Tibial artery (tissue), 4 donors: ENCODE data around the gene RAPGEF4.

Experiments used
- DNase-seq, 2 donors: peaks; one replicate each; pipeline ENCODE4 v3.0.0-alpha.2; 2019
- H3K27ac ChIP-seq, 2 donors: fragments of 200-600 bp; sonication (generic) in 1 of 2; 1 replicate in 1 of 2; 2 replicates in 1 of 2; pipeline ENCODE4 v1.5.1; 2018 to 2019; ENCODE audit warnings: mild to moderate bottlenecking in 1 of 2
- H3K27me3 ChIP-seq, 2 donors: fragments of 200-600 bp; sonication (generic) in 1 of 2; one replicate each; pipeline versions ENCODE4 v1.5.1 to v1.6.0; 2016 to 2019
- H3K36me3 ChIP-seq, 3 donors: fragments of 200-600 bp; sonication (generic) in 2 of 3; one replicate each; pipeline ENCODE4 v1.5.1; 2016 to 2019; ENCODE audit warnings: mild to moderate bottlenecking in 2 of 3
- H3K4me1 ChIP-seq, 4 donors: fragments of 200-600 bp; sonication (generic) in 2 of 4; 1 replicate in 3 of 4; 2 replicates in 1 of 4; pipeline ENCODE4 v1.5.1; 2016 to 2019
- H3K4me3 ChIP-seq, 2 donors: fragments of 200-600 bp; sonication (generic) in 1 of 2; 1 replicate in 1 of 2; 2 replicates in 1 of 2; pipeline ENCODE4 v1.5.1; 2018 to 2019; ENCODE audit warnings: mild to moderate bottlenecking in 2 of 2
- H3K9me3 ChIP-seq, 3 donors: fragments of 200-600 bp; sonication (generic) in 1 of 3; one replicate each; pipeline ENCODE4 v1.5.1; 2016 to 2019
- CTCF ChIP-seq, 2 experiments: fragments of 200-600 bp in 1 of 2; fragments of 450-650 bp in 1 of 2; IDR thresholded peaks; one replicate each; pipeline ENCODE4 v1.5.1; 2017 to 2019; ENCODE audit warnings: antibody characterized with exemption in 2 of 2, mild to moderate bottlenecking in 1 of 2, moderate library complexity in 1 of 2
- intact Hi-C: fragments of 100-400 bp; cut with DNase I; formaldehyde crosslinking; loops from one replicate; pipeline ENCODE4 v1.15.0; 2023; ENCODE audit warnings: low total_unique reads

Gene RAPGEF4

DNA sequence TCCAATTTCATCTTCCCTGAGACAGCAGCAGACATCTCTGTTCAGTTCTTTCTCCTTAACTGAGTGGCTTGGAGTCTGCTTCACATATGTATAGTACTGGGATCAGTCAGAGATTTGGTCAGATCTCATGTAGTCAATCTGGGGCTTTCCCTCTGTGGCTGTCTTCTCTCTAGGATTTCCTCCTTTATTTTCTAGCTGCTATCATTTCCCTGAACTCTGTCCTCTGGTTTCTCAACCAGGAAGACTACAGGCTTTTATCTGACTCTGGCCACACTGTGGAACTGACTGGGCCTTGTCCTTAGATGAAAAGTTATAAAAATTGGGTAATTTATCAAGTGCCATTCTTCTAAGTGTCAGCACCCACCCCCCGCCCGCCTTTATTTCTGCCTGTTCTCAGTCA, 121.0 kb downstream of the RAPGEF4 start:
- intact Hi-C loops: no loop called here
- Histone ChIP-seq H3K36me3 (no peaks in the 10 kb centered on the region), H3K27ac (no peak overlapping the region), H3K27me3 (no peaks in the 10 kb centered on the region), H3K9me3 (peaks cover 0 to 3% (median 0%) of the 10 kb centered on the region in 3 donors), H3K4me1 (no peaks in the 10 kb centered on the region), H3K4me3 (no peak overlapping the region)
- no peak for DNase-seq
- TF ChIP-seq CTCF (IDR thresholded peaks at IDR 0.05): no peak

- Histone ChIP-seq H3K27me3 (no peaks in the 10 kb centered on the region), H3K9me3 (no peaks in the 10 kb centered on the region), H3K36me3 (no peaks in the 10 kb centered on the region), H3K4me1 (no peaks in the 10 kb centered on the region), H3K4me3 (no peak overlapping the region), H3K27ac (no peak overlapping the region)
- intact Hi-C loops: no loop called here
- no peak for TF ChIP-seq CTCF (IDR thresholded peaks at IDR 0.05)
- DNase-seq: no peak
Measured at GRCh38 chr2:172858473-172858745, 122.8 kb downstream of the RAPGEF4 start.

- no peaks in the 10 kb centered on the region for H3K36me3 ChIP-seq
Measured at GRCh38 chr2:172859581-172860335, 124.1 kb downstream of the RAPGEF4 start.

GRCh38 chr2:172860336-172860707, 124.7 kb downstream of the RAPGEF4 start:
- Histone ChIP-seq H3K27ac (no peak overlapping the region), H3K36me3 (no peaks in the 10 kb centered on the region), H3K9me3 (no peaks in the 10 kb centered on the region), H3K4me1 (no peaks in the 10 kb centered on the region), H3K4me3 (no peak overlapping the region), H3K27me3 (no peaks in the 10 kb centered on the region)
- TF ChIP-seq CTCF (IDR thresholded peaks at IDR 0.05): no peak
- intact Hi-C loops: no loop called here
- no peak for DNase-seq

More at GRCh38 chr2:172859581-172860335, 124.1 kb downstream of the RAPGEF4 start:
- TF ChIP-seq CTCF (IDR thresholded peaks at IDR 0.05): no peak
- no peak for DNase-seq
- H3K27me3 ChIP-seq: no peaks in the 10 kb centered on the region
- H3K4me3 ChIP-seq: no peak overlapping the region
- no peak overlapping the region for H3K27ac ChIP-seq
- no peaks in the 10 kb centered on the region for H3K9me3 ChIP-seq
- no peaks in the 10 kb centered on the region for H3K4me1 ChIP-seq
- intact Hi-C loops: no loop called here

GRCh38 chr2:172861098-172861497, 125.5 kb downstream of the RAPGEF4 start:
- intact Hi-C loops: no loop called here
- H3K27ac ChIP-seq: no peak overlapping the region
- H3K27me3 ChIP-seq: no peaks in the 10 kb centered on the region
- DNase-seq: no peak
- no peak overlapping the region for H3K4me3 ChIP-seq
- H3K4me1 ChIP-seq: no peaks in the 10 kb centered on the region
- no peaks in the 10 kb centered on the region for H3K36me3 ChIP-seq
- TF ChIP-seq CTCF (IDR thresholded peaks at IDR 0.05): no peak
- no peaks in the 10 kb centered on the region for H3K9me3 ChIP-seq
